SK-N-SH (cell line): ENCODE results near the gene WNT5A. TPM values are rescaled to one million over a fixed set of nuclear protein-coding genes. Genes with fewer than 3 reads are reported as not detected.

Experiments used
- CTCF ChIA-PET: fragments of 300-600, 350-600 bp; formaldehyde crosslinking; extraction: SDS; loops from one replicate; lab custom pipeline; 2021; lab: Yijun Ruan, JAX
- POLR2A ChIA-PET: fragments of 350-600 bp; sonication (Branson Sonifier 250); formaldehyde crosslinking; extraction: SDS; loops from one replicate; lab custom pipeline; 2020; ENCODE audit warnings: antibody characterized with exemption, inconsistent platforms; lab: Yijun Ruan, JAX
- DNase-seq: peaks from one replicate; pipeline ENCODE4 v3.0.0; 2012
- H2AFZ ChIP-seq: fragments of 200-600 bp; sonication (generic); 2 replicates; pipeline ENCODE4 v1.8.1; 2016; ENCODE audit warnings: antibody characterized with exemption, mild to moderate bottlenecking, low read depth
- H3F3A ChIP-seq: fragments of 200-600 bp; sonication (generic); replicated peaks from 2 replicates; pipeline ENCODE3; 2016; ENCODE audit warnings: antibody characterized with exemption, mild to moderate bottlenecking; ENCODE audit not compliant: insufficient read depth
- H3K27ac ChIP-seq, 2 experiments: fragments of 200-500 bp in 1 of 2; fragments of 200-600 bp in 1 of 2; sonication (Bioruptor generic) in 1 of 2; sonication (generic), shearing (Covaris generic) in 1 of 2; 2 replicates each; pipeline versions ENCODE4 v1.5.1 to v1.6.1; 2014 to 2016; ENCODE audit warnings: low read depth in 2 of 2, inconsistent platforms in 1 of 2, low read length in 1 of 2, mild to moderate bottlenecking in 1 of 2, mixed read lengths in 1 of 2
- H3K27me3 ChIP-seq: fragments of 200-600 bp; sonication (generic), shearing (Covaris generic); 2 replicates; pipeline ENCODE4 v1.6.1; 2016; ENCODE audit warnings: mixed run types; ENCODE audit not compliant: insufficient read depth
- H3K36me3 ChIP-seq, 2 experiments: fragments of 200-500 bp in 1 of 2; fragments of 200-600 bp in 1 of 2; sonication (Bioruptor generic) in 1 of 2; sonication (generic) in 1 of 2; replicated peaks in 1 of 2; 2 replicates each; pipeline versions ENCODE3 to v1.5.1; 2014 to 2016; ENCODE audit warnings: low read length in 1 of 2, mild to moderate bottlenecking in 1 of 2; ENCODE audit not compliant: insufficient read depth in 2 of 2, control insufficient read depth in 1 of 2
- H3K4me1 ChIP-seq, 2 experiments: fragments of 200-500 bp in 1 of 2; fragments of 200-600 bp in 1 of 2; sonication (Bioruptor generic) in 1 of 2; sonication (generic), shearing (Covaris generic) in 1 of 2; 2 replicates each; pipeline versions ENCODE4 v1.5.1 to v1.6.1; 2014 to 2016; ENCODE audit warnings: low read depth in 1 of 2, low read length in 1 of 2, mixed run types in 1 of 2; ENCODE audit not compliant: insufficient read depth in 2 of 2, control insufficient read depth in 1 of 2
- H3K4me2 ChIP-seq: fragments of 200-600 bp; sonication (generic), shearing (Covaris generic); 2 replicates; pipeline ENCODE4 v1.6.1; 2017; ENCODE audit warnings: mixed run types
- H3K4me3 ChIP-seq, 2 experiments: fragments of 200-500 bp in 1 of 2; fragments of 200-600 bp in 1 of 2; sonication (Bioruptor generic) in 1 of 2; sonication (generic), shearing (Covaris generic) in 1 of 2; 2 replicates each; pipeline versions ENCODE4 v1.5.1 to v1.8.1; 2014 to 2016; ENCODE audit warnings: low read depth in 2 of 2, inconsistent platforms in 1 of 2, low read length in 1 of 2, mild to moderate bottlenecking in 1 of 2, mixed read lengths in 1 of 2, moderate library complexity in 1 of 2
- H3K79me2 ChIP-seq: fragments of 200-600 bp; sonication (generic); 2 replicates; pipeline ENCODE4 v1.8.1; 2017; ENCODE audit warnings: mild to moderate bottlenecking; ENCODE audit not compliant: insufficient read depth
- H3K9ac ChIP-seq: fragments of 200-600 bp; sonication (generic); 2 replicates; pipeline ENCODE4 v1.6.1; 2017; ENCODE audit warnings: mixed run types
- H3K9me2 ChIP-seq: fragments of 200-600 bp; sonication (generic); 2 replicates; pipeline ENCODE4 v1.6.1; 2017; ENCODE audit warnings: mixed run types
- H3K9me3 ChIP-seq: fragments of 200-600 bp; sonication (generic); 2 replicates; pipeline ENCODE4 v1.6.1; 2017; ENCODE audit warnings: mixed run types, mild to moderate bottlenecking, moderate library complexity
- H4K20me1 ChIP-seq: fragments of 200-600 bp; sonication (generic); 2 replicates; pipeline ENCODE4 v1.6.1; 2017; ENCODE audit warnings: mild to moderate bottlenecking, mixed run types; ENCODE audit not compliant: insufficient read depth
- CHD2 ChIP-seq: fragments of 150-350 bp; IDR thresholded peaks from 2 replicates; pipeline ENCODE4 v1.6.1; 2018; ENCODE audit warnings: low read length; ENCODE audit not compliant: partially characterized antibody
- CTCF ChIP-seq: fragments of 200-600 bp; sonication (generic); IDR thresholded peaks from 2 replicates; pipeline ENCODE4 v1.6.1; 2017; ENCODE audit warnings: antibody characterized with exemption, mild to moderate bottlenecking, moderate library complexity
- MEF2A ChIP-seq: IDR thresholded peaks from 2 replicates; pipeline ENCODE4 v1.4.0; 2012; ENCODE audit warnings: low read depth, borderline replicate concordance
- NFIC ChIP-seq: IDR thresholded peaks from 2 replicates; pipeline ENCODE4 v1.4.0; 2012; ENCODE audit warnings: borderline replicate concordance
- RAD21 ChIP-seq: IDR thresholded peaks from 2 replicates; pipeline ENCODE4 v1.6.1; 2012; ENCODE audit warnings: mild to moderate bottlenecking, low read length
- RCOR1 ChIP-seq: fragments of 150-350 bp; IDR thresholded peaks from 2 replicates; pipeline ENCODE4 v1.6.1; 2017; ENCODE audit warnings: antibody characterized with exemption, low read length
- RFX5 ChIP-seq: IDR thresholded peaks from 2 replicates; pipeline ENCODE4 v1.6.1; 2012; ENCODE audit warnings: mild to moderate bottlenecking, improper control_type of control experiment, low read length
- SMC3 ChIP-seq: IDR thresholded peaks from 2 replicates; pipeline ENCODE4 v1.6.1; 2012; ENCODE audit warnings: low read depth, low read length, improper control_type of control experiment
- WGBS: methylation state at CpG from one replicate; pipeline ENCODE4 v1.1.6; 2017; ENCODE audit warnings: low lambda C conversion rate; 5-methylcytosine and 5-hydroxymethylcytosine counted together
- polyA plus RNA-seq, 3 experiments: library from polyadenylated mRNA; depleted of rRNA; stranded (reverse); fragments of >200 nt; gene quantifications; 2 replicates each; pipeline ENCODE4 v1.2.3, GENCODE V29; 2012

The WNT5A gene
- polyA plus RNA-seq, 1 of the 3 experiments (the other 2 are of a cell fraction): 30.7 TPM

GRCh38 chr3:55435491-55435890 lies 51.6 kb downstream of the WNT5A start:
- H3K9me3 ChIP-seq: no peaks in the 10 kb centered on the region

GRCh38 chr3:55434789-55435188 lies 52.3 kb downstream of the WNT5A start:
- ChIA-PET CTCF (interaction anchor here (1.0 to 1.6 kb wide), 3 partner anchors 9 to 427 kb away, joined by 3 to 4 read pairs (median 3); no protein-coding TSS in a partner anchor), POLR2A (no interaction called here)
- Histone ChIP-seq H3F3A (no peaks in the 10 kb centered on the region), H3K27me3 (no peaks in the 10 kb centered on the region), H3K4me1 (no peaks in the 10 kb centered on the region), H3K79me2 (no peaks in the 10 kb centered on the region), H3K36me3 (no peaks in the 10 kb centered on the region)
- DNase-seq: peak; percentile 14
- TF ChIP-seq RFX5 (no peak), NFIC (no peak), RCOR1 (peak; percentile 28; the same call in 1 of the 2 replicates), RAD21 (peak; percentile 63), MEF2A (no peak), SMC3 (peak; percentile 56), CTCF (peak; percentile 65)
- TF ChIP-seq, all 33 proteins: peak for 4
- whole genome bisulfite sequencing: 88% methylated on average over 1 of the region's 1 CpG
- Histone ChIP-seq H4K20me1 (no peaks in the 10 kb centered on the region), H3K9me3 (no peaks in the 10 kb centered on the region), H3K4me3 (no peak overlapping the region), H3K9me2 (no peaks in the 10 kb centered on the region), H3K9ac (no peak overlapping the region), H3K27ac (no peak overlapping the region), H3K4me2 (no peak overlapping the region), H2AFZ (no peak overlapping the region)

More at GRCh38 chr3:55435491-55435890, 51.6 kb downstream of the WNT5A start:
- ChIA-PET CTCF (interaction anchor here (1.4 to 1.6 kb wide), 2 partner anchors 10 to 19 kb away, joined by 3 to 4 read pairs; no protein-coding TSS in a partner anchor), POLR2A (no interaction called here)
- DNase-seq: no peak
- Histone ChIP-seq H3K9ac (no peak overlapping the region), H3K27me3 (no peaks in the 10 kb centered on the region), H4K20me1 (no peaks in the 10 kb centered on the region), H3F3A (no peaks in the 10 kb centered on the region), H3K4me1 (no peaks in the 10 kb centered on the region), H3K4me2 (no peak overlapping the region), H2AFZ (no peak overlapping the region), H3K27ac (no peak overlapping the region), H3K9me2 (no peaks in the 10 kb centered on the region), H3K79me2 (no peaks in the 10 kb centered on the region), H3K36me3 (no peaks in the 10 kb centered on the region), H3K4me3 (no peak overlapping the region)
- no peak for TF ChIP-seq CHD2
- TF ChIP-seq CTCF: no peak
- WGBS: 81% methylated on average over 8 of the region's 8 CpGs
